Gastroesophageal sphincter (tissue), 3 donors: Measurements from ENCODE around the gene MOB3A.

Experiments used
- EP300 ChIP-seq: sonication (generic); formaldehyde crosslinking; IDR thresholded peaks from one replicate; pipeline ENCODE4 v1.6.1; 2017; ENCODE audit warnings: antibody characterized with exemption, mild to moderate bottlenecking
- POLR2A ChIP-seq, 2 donors: fragments of 450-650 bp; IDR thresholded peaks; one replicate each; pipeline ENCODE4 v1.6.1; 2017; ENCODE audit warnings: antibody characterized with exemption in 2 of 2, mild to moderate bottlenecking in 2 of 2, moderate library complexity in 1 of 2
- POLR2AphosphoS5 ChIP-seq: sonication (generic); formaldehyde crosslinking; IDR thresholded peaks from one replicate; pipeline ENCODE4 v1.6.1; 2017; ENCODE audit warnings: antibody characterized with exemption
- TF ChIP-seq, protein P1 (sequence below), 4 experiments: fragments of 200-600 bp in 2 of 4; fragments of 450-650 bp in 2 of 4; sonication (generic) in 1 of 4; IDR thresholded peaks; one replicate each; pipeline ENCODE4 v1.5.1; 2017 to 2019; ENCODE audit warnings: antibody characterized with exemption in 4 of 4, mild to moderate bottlenecking in 2 of 4, moderate library complexity in 2 of 4

DNA sequence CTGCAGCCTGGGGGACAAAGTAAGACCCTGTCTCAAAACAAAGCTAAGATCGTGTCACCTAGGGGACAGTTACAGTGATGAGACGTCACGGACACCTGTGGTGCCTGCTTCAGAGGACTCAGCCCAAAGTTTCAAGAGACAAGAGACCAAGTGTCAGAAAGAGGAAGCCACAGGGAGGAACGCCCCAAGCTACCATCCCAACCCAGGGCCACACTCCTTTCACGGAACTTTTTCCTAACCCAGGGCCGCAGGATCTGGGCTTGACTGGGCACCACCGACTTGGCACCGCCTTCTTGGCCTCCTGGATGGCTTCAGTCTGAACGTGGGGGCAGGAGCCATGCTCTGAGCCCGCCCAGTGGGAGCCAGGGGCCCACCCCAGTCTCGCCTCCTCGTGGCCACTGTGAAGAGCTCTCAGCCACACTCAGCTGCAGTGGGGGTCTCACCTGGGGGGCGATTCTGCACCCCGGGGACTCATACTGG, 8.5 kb downstream of the MOB3A start:
- TF ChIP-seq, protein P1, sequence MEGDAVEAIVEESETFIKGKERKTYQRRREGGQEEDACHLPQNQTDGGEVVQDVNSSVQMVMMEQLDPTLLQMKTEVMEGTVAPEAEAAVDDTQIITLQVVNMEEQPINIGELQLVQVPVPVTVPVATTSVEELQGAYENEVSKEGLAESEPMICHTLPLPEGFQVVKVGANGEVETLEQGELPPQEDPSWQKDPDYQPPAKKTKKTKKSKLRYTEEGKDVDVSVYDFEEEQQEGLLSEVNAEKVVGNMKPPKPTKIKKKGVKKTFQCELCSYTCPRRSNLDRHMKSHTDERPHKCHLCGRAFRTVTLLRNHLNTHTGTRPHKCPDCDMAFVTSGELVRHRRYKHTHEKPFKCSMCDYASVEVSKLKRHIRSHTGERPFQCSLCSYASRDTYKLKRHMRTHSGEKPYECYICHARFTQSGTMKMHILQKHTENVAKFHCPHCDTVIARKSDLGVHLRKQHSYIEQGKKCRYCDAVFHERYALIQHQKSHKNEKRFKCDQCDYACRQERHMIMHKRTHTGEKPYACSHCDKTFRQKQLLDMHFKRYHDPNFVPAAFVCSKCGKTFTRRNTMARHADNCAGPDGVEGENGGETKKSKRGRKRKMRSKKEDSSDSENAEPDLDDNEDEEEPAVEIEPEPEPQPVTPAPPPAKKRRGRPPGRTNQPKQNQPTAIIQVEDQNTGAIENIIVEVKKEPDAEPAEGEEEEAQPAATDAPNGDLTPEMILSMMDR (IDR thresholded peaks at IDR 0.05) = no peak
- no peak for TF ChIP-seq POLR2AphosphoS5
- no peak for TF ChIP-seq EP300
- no peak for TF ChIP-seq POLR2A (IDR thresholded peaks at IDR 0.05)
